CD4-positive, alpha-beta T cell treated with Interleukin-15 for 4 hours (primary cell): ENCODE data around the gene IFNA17.
"Not testable (repeated sequence)": the region's sequence is repeated elsewhere in the genome, so short reads cannot be mapped to it uniquely, and the experiment has no call there.

Experiments
- DNase-seq: peaks from one replicate; pipeline ENCODE4 v3.0.0-alpha.2; 2020; ENCODE audit warnings: low spot score

The IFNA17 gene

DNA sequence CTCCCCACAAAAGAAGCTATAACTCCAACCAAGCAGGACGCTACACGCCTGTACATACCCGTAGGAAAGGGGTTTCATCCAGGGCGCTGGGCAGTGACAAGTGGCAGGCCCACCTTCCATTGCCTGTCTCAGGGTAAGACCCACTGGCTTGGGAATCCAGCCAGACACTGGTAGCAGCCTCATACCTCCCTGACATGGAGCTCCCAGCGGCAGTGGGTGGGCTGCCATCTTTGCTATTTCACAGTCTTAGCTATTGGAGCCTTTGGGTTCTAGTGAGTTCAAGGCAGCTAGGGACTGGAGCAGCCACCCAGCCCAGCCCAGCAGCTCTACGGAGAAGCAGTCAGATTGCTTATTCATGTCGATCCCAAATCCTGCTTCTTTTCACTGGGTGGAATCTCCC, 17.7 kb downstream of the IFNA17 start:
- DNase-seq: no peak

DNA sequence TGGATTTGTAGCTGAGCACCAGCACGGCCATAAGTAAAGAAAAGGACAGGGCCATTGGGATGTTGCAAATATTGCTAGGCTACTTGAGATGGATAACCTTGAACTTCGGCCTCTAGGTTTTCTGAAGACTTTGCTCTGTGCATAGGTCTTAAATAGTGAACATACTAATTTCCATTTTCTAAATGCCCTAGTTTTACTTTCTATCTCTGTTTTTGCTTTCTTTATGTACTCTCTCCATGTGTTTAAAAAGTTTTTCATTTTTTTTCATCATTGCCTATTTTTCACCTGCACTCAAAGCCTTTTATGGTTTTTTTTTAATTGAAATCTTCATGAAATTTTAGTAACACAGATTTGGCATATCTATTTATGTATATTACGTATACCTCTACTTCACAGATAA, 21.0 kb downstream of the IFNA17 start, which contains the start of gene IFNA10:
IFNA10 (minus strand) TSS at position 101 of the 400 bp plus-strand sequence; CDS start at position 55, 46 bp downstream.
- not testable (repeated sequence) for DNase-seq

DNA sequence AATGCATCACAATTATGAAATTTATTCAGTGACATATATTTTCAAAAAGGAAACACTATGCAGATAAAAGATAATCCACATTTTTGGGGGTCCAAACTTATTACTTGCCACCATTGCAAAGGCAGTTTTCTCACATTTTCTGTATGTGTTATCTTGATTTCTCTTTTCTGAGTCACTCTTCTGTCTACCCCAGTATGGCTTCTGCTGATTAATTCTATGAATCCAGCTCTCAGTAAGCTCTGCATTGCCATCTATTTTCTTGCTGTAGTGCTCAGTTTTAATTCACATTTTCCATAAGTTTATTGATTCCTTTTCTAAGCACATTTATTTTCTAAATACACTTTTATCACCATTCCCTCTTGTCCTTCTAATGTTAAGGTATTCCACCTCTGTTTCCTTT, 22.8 kb downstream of the IFNA17 start:
- DNase-seq: no peak

DNA sequence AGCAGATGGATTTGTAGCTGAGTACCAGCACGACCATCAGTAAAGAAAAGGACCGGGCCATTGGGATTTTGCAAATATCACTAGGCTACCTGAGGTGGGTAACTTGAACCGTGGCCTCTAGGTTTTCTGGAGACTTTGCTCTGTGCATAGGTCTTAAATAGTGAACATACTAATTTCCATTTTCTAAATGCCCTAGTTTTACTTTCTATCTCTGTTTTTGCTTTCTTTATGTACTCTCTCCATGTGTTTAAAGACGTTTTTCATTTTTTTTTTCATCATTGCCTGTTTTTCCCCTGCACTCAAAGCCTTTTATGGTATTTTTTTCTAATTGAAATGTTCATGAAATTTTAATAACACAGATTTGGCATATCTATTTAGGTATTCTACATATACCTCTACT, 25.9 kb downstream of the IFNA17 start, which contains the start of gene IFNA7:
IFNA7 (minus strand) TSS at position 101 of the 400 bp plus-strand sequence; CDS start at position 61, 40 bp downstream.
- DNase-seq: not testable (repeated sequence)

DNA sequence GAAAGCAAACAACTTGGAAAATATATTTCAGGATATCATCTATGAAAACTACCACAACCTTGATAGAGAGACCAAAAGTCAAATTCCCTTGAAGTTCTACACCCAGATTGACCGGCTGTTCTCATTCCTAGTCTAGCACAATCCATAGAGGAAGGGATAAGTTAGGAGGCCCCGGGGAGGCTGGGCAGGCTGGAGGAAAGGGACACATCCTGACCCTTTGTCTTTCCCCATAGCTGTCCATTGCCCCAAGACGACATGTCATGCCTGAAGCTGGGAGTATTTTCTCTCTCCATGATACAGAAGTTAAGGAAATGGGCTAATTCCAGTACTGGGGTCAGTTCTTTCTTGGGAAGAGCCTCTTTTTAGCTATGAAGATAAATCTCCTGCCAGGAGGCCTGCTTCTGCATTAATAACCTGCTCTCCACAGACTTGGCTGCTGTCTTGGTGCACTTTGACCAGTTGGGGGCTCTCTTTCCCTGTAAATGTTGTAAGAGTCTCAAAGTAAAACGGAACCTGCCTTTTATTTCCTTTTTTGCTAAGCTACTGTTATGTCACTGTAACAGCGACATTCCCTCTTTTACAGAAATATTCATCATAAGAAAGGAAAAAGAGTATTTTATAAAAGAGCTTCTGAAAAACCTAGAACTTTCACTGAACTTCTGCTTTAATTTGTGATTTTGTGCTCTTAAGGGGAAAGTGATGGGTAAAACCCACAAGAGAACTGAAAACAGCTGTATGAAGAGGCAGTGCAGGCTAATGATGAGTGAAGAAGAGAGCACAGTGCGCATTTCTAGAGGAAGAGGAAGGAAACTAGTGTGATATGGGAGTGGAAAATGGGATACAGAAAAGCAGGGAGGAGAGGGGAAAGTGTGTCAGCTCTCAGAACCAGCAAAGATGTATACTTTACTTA, 32.9 kb downstream of the IFNA17 start:
- peak; percentile 56 for DNase-seq

DNA sequence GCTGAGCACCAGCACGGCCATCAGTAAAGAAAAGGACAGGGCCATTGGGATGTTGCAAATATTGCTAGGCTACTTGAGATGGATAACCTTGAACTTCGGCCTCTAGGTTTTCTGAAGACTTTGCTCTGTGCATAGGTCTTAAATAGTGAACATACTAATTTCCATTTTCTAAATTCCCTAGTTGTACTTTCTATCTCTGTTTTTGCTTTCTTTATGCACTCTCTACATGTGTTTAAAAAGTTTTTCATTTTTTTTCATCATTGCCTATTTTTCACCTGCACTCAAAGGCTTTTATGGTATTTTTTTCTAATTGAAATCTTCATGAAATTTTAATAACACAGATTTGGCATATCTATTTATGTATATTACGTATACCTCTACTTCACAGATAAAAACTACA, 40.5 kb downstream of the IFNA17 start, which contains the start of gene IFNA4:
IFNA4 (minus strand) TSS at position 101 of the 400 bp plus-strand sequence; CDS start at position 45, 56 bp downstream.
- not testable (repeated sequence) for DNase-seq

DNA sequence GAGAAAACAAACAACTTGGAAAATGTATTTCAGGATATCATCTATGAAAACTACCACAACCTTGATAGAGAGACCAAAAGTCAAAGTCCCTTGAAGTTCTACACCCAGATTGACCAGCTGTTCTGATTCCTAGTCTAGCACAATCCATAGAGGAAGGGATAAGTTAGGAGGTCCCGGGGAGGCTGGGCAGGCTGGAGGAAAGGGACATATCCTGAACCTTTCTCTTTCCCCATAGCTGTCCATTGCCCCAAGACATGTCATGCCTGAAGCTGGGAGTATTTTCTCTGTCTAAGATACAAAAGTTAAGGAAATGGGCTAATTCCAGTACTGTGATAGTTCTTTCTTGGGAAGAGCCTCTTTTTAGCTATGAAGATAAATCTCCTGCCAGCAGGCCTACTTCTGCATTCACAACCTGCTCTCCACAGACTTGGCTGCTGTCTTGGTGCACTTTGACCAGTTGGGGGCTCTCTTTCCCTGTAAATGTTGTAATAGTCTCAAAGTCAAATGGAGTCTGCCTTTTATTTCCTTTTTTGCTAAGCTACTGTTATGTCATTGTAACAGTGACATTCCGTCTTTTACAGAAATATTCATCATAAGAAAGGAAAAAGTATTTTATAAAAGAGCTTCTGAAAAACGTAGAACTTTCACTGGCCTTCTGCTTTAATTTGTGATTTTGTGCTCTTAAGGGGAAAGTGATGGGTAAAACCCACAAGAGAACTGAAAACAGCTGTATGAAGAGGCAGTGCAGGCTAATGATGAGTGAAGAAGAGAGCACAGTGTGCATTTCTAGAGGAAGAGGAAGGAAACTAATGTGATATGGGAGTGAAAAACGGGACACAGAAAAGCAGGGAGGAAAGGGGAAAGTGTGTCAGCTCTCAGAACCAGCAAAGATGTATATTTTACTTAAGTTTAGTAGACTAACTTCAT, 44.9 kb downstream of the IFNA17 start:
- peak; percentile 41 for DNase-seq
